EL (cell line): ENCODE results near the gene TSC22D1.
A peak's percentile ranks its signal among the peaks of the same experiment; 100 is the strongest.
"Not testable (repeated sequence)": the region's sequence is repeated elsewhere in the genome, so short reads cannot be mapped to it uniquely, and the experiment has no call there.

Experiments
- DNase-seq: peaks from one replicate; pipeline ENCODE4 v3.0.0-alpha.2; 2016

The TSC22D1 gene

GRCh38 chr13:44575741-44576350 is at the start of gene TSC22D1:
Gene TSC22D1 (minus strand): TSS chr13:44576330. CDS start chr13:44576074, 256 bp downstream.
- DNase-seq = peak; percentile 67

DNA sequence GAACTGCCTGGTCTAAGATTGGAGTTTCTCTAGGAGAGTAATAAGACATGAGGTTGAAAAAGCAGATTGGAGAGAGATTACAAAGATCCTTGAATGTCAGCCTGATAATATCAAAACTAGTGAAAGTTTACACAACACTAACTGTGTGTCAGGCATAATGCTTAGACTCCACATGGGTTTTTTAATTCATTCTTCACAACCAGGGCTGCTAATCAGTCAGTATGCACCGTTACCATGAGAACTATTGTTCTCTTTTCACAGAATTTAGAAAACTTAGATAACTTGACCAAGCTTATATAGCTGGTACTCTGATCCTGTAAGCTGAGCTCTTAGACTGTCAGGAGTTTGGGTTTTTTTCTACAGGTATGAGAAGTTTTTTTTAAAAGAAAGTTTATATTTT is 46.6 kb upstream of the TSC22D1 start:
- DNase-seq = no peak

GRCh38 chr13:44622261-44622660 is 46.1 kb upstream of the TSC22D1 start:
- no peak for DNase-seq

DNA sequence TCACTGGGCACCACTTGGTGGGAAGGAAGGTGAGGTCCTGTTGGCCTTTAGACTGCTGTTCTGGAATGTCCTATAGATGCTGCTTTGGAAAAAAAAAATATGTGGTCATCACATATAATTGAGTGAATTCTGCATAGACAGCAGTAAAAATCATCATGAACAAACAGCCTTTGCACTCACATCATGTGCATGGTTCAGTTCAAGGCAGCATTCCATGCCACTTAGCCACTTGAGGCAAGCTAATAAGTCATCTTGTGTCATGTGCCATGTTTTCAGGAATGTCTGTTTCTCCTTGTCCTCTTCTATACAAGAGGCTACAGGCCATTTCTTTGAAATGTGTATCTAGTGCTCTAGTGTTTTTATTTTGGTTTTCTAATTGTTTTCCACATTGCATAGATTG is 43.9 kb upstream of the TSC22D1 start:
- DNase-seq = peak; percentile 78

- DNase-seq = no peak
These were observed 43.5 kb upstream of the TSC22D1 start for GRCh38 chr13:44619651-44620050.

GRCh38 chr13:44618326-44618725 is 42.2 kb upstream of the TSC22D1 start:
- no peak for DNase-seq

GRCh38 chr13:44617648-44618047 is 41.5 kb upstream of the TSC22D1 start:
- DNase-seq = no peak

DNA sequence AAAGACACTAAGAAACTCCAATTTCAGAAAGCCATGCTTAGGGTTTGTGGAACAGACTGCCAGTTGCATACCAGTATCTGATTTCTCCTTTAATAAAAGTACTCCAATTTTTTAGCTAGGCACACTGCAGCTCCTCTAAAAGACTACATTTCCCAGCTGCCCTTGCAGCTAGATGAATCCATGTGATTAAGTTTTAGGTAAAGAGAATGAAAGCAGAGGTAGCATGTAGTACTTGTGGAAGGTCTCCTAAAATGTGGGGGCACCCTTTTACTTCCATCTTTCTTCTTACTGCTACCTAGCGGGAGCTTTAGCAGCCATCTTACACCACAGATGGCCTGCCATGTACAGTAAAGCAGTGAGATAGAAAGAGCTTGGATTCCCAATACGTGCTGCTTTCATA is 33.0 kb upstream of the TSC22D1 start:
- no peak for DNase-seq

DNA sequence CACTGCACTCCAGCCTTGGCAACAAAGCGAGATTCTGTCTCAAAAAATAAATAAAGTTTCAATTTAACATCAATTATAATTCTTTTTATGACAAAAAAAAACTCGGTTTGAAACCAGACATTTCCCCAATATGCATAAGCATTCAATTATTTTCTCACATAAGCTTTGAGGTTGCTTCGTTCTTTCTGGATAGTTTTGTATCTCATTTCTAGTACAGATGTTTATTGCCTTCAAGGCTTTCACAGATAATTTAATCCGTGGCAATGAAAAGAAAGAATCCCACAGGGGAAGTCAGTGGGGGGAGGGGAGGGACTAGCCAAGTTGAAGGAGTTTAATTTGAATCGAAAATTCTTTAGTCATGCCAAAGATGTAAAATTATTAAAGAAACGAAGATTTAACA is 29.6 kb upstream of the TSC22D1 start:
- no peak for DNase-seq

DNA sequence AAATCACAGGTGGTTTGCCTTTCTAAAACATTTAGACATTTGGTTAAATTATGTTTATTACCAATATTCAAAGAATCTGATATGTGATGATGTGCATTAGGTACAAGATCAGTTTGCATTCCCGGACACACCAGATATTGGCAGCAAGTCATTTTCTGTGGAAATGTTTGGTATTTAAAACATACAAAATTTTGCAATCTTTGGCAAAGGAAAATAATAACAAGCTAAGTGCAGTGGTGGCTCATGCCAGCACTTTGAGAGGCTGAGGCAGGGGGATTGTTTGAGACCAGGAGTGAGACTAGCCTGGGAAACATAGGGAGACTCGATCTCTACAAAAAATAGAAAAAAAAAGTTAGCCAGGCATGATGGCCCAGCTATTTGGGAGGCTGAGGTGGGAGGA is 29.1 kb upstream of the TSC22D1 start:
- DNase-seq = no peak

- DNase-seq = no peak
These were observed 25.5 kb upstream of the TSC22D1 start for GRCh38 chr13:44601586-44601985.

- DNase-seq = not testable (repeated sequence)
These were observed 17.9 kb upstream of the TSC22D1 start for GRCh38 chr13:44593861-44594592.

DNA sequence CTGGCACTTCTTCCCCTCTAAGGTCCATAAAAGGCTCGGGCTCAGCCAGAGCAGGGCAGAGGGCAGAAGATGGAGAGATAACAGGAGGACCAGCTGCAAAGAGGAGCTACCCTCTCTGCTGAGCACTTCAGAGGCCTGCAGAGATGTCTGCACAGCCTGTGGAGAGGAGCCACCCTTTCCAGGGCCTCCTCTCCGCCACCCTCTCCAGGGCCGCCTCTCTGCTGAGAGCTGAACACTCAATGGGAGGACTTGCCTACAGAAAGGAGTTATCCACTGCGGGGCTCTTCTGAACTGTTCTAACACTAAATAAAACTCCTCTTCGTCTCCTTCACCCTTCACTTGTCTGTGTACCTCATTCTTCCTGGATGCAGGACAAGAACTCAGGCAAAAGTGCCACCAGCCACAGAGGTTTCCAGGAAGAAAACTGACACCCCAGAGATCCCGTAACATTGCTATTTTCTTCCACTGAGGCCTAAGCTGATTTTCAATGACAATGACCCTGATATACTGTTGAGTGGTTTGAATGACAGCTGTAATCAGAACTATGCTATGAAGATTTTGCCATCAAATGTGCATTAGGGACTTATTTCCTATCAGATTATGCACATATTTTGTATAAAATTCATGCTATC is 16.2 kb upstream of the TSC22D1 start:
- no peak for DNase-seq

- DNase-seq = no peak
These were observed 15.2 kb upstream of the TSC22D1 start for GRCh38 chr13:44591316-44591715.

DNA sequence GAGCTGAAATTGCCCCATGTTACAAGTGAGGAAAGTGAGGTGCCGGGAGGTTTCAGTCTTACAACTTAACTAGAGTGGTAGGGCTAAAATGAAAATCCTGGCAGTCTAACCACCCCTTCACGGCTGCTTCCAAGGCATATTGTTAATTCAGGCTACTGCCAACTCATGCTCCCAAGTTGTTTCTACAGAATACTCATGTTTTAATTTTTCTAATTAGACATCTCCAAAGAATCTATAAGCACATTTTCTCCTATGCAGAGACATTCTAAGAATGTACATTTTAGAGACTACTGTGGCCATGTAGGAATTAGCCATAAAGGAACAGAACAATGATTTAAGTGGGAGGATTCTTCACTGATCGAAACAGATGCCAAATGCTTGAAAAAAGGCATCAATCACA is 7.0 kb upstream of the TSC22D1 start:
- DNase-seq = peak; percentile 8

GRCh38 chr13:44578067-44578400 is 1.9 kb upstream of the TSC22D1 start:
- no peak for DNase-seq

- peak; percentile 96 for DNase-seq
These were observed 1.3 kb upstream of the TSC22D1 start for GRCh38 chr13:44577236-44578066.

DNA sequence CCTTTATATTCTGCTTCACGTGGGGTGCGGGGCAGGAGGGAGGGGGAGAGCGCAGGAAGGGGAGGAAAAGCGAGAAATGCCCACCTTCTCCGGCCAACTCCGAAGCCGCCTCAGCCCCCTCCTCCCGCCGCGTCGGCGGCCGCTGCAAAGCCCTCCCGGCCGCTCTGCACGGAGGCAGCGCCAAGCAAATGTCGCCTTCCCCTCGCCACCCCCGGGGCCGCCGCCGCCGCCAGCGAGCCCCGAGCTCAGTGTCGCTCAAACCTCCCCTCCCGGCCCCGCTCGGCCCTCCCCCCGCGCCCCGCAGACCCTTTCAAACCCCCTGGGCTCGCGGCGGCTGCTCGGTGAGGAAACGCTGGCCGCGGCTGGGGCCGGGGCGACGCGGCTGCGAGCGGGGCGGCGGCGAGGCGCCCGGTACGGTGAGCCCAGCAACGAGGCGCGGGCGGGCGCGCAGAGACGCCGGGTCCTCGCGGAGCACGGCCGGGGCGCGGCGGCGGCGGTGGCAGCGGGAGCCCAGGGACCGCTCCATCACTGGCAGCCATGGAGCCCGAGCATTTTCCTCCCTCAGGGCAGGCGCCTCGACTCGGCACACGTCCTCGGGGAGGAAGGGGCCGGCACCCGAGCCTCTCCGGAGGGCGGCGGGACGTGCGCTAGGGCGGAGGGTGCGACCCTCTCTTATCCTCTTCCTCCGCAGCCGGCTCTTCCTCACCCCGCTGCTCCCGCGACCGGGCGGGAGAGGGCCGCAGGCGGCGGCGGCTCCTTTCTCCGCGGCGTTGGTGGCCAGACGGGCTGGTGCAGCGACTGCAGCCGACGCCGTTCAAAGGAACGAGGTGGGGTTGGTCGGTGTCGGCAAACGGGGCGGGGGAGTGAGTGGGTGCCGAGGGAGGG is 463 bp upstream of the TSC22D1 start:
- DNase-seq = no peak

- no peak for DNase-seq
These were observed 1.1 kb downstream of the TSC22D1 start for GRCh38 chr13:44575035-44575434.

- DNase-seq = no peak
These were observed 1.7 kb downstream of the TSC22D1 start for GRCh38 chr13:44574466-44574855.

DNA sequence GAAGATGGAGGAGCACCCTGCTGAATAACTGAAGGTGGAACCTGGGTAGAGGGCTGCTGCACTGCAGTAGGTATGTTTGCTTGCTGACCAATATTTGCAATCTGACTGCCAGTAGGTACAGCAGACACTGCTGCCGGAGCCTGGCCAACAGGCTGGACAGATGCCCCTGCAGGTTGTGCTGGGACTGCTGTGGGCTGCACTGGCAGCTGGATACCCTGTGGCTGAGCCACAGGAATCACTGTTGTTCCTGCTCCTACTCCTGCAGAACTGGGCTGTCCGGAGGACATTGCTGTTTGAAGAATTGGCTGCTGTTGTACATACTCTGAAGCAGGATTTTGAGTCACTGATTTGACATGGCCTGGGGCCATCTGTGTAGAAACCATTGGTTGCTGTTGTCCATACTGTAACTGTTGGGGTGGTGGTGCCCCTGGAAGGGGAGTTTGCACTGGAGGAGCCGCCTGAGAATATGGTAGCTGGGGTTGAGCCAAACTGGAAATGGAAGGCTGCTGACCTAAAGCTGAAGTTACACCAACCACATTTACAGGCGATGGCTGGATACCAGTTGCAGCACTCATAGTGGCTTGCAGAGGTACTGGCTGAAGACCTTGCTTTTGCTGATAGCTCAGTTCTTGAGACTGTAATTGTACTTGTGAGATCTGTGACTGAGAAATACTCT is 2.2 kb downstream of the TSC22D1 start:
- DNase-seq = peak; percentile 60

- DNase-seq = no peak
These were observed 3.1 kb downstream of the TSC22D1 start for GRCh38 chr13:44573071-44573470.
